ENCODE data around the gene NEURL3.

Gene NEURL3

DNA sequence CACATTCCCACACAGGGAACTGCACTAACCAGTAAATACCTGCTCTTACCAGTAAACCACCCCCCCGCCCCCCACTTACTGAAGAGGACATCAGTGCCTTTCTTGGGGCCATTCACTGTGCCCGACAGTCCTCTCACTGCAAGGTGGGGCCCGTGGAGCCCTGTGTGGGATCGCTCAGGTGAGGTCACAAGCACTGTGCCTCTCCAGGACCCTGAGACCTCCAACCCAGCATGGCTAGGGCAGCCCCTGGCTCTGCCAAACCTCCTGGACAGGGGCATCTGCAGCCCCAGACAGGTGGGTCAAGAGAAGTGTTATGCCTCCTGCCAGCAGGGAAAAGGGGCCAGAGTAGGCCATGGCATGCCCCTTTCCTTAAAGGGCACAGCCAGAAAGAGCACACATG lies 6.7 kb upstream of the NEURL3 start:
- no peaks in the 10 kb centered on the region for H3K27me3 ChIP-seq (ENCODE audit: insufficient read depth, low read depth)
- H3K79me2 ChIP-seq (ENCODE audit: insufficient read depth, low read depth), result no peaks in the 10 kb centered on the region
- TF ChIP-seq, protein P1, sequence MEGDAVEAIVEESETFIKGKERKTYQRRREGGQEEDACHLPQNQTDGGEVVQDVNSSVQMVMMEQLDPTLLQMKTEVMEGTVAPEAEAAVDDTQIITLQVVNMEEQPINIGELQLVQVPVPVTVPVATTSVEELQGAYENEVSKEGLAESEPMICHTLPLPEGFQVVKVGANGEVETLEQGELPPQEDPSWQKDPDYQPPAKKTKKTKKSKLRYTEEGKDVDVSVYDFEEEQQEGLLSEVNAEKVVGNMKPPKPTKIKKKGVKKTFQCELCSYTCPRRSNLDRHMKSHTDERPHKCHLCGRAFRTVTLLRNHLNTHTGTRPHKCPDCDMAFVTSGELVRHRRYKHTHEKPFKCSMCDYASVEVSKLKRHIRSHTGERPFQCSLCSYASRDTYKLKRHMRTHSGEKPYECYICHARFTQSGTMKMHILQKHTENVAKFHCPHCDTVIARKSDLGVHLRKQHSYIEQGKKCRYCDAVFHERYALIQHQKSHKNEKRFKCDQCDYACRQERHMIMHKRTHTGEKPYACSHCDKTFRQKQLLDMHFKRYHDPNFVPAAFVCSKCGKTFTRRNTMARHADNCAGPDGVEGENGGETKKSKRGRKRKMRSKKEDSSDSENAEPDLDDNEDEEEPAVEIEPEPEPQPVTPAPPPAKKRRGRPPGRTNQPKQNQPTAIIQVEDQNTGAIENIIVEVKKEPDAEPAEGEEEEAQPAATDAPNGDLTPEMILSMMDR (conservative IDR thresholded peaks at IDR 0.05; ENCODE audit: low read depth, low read length), result no peak
- no peaks in the 10 kb centered on the region for H3K36me3 ChIP-seq (ENCODE audit: insufficient read depth)
- no peaks in the 10 kb centered on the region for H4K20me1 ChIP-seq (ENCODE audit: insufficient read depth)
- no peak overlapping the region for H2AFZ ChIP-seq (ENCODE audit: low read depth)
- no peak overlapping the region for H3K4me2 ChIP-seq
- H3K4me3 ChIP-seq (IDR thresholded peaks at IDR 0.05; ENCODE audit: insufficient read depth, low read depth, low read length), result no peak overlapping the region
- H3K9ac ChIP-seq, result no peak overlapping the region
- H3K4me1 ChIP-seq (ENCODE audit: low read depth, poor library complexity, severe bottlenecking), result peaks cover 17% of the 10 kb centered on the region
- H3K27ac ChIP-seq, result no peak overlapping the region

DNA sequence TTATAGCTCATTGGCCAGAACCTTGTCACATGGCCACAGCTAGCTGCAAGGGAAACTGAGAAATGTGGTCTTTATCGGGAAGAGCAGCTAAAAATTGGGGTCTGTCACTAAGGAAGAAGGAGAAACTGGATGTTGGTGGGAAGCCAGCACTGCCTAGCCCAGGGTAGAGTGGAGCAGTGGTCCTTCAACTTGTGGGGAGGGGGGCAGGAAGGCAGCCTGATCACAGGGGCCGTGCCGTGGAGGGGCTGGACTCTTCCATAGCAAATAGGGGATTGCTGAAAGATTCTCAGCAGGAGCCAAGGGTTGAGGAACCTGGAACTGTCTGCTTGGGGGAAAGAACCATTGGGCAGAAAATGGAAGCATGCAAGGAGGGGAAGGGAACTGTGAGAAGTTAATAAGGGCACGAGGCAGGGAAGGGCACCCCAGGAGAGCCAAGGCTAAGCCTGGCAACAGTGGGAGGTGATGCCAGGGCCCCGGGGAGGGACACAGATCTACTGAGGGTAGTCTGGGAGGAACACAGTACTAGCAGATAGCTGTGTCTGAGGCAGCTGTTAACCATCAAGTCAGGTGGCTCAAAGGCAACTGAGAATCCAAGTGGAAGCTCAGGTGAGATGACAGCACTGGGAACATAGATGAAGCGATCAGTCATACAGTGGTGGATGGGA lies 5.9 kb upstream of the NEURL3 start:
- H3K79me2 ChIP-seq (ENCODE audit: insufficient read depth, low read depth), result no peaks in the 10 kb centered on the region
- H3K27ac ChIP-seq, result no peak overlapping the region
- no peaks in the 10 kb centered on the region for H3K27me3 ChIP-seq (ENCODE audit: insufficient read depth, low read depth)
- H3K4me2 ChIP-seq, result no peak overlapping the region
- no peak overlapping the region for H3K9ac ChIP-seq
- no peaks in the 10 kb centered on the region for H3K36me3 ChIP-seq (ENCODE audit: insufficient read depth)
- peaks cover 17% of the 10 kb centered on the region for H3K4me1 ChIP-seq (ENCODE audit: low read depth, poor library complexity, severe bottlenecking)
- no peaks in the 10 kb centered on the region for H4K20me1 ChIP-seq (ENCODE audit: insufficient read depth)
- H3K4me3 ChIP-seq (IDR thresholded peaks at IDR 0.05; ENCODE audit: insufficient read depth, low read depth, low read length), result no peak overlapping the region
- TF ChIP-seq, protein P1 (conservative IDR thresholded peaks at IDR 0.05; ENCODE audit: low read depth, low read length), result no peak
- H2AFZ ChIP-seq (ENCODE audit: low read depth), result no peak overlapping the region

DNA sequence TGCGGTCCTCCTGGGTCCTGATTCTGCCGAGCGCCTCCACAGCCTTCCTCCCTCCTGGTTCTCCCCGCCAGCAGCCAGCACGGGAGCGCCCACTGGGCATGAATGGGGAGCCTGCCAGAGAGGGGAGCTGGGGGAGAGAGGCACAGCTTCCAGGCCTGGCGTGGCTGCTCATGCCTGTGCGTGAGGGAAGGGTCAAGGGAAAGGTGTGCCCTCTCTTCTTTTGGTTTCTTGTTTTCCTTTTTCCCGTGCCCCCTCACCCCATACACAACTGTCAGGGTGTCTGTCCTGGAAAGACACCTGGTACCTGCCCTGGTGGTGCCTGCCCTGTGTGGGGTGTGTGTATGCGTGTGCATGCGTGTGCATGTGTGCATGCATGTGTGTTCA lies 4.7 kb upstream of the NEURL3 start:
- TF ChIP-seq, protein P1 (conservative IDR thresholded peaks at IDR 0.05; ENCODE audit: low read depth, low read length), result no peak
- no peaks in the 10 kb centered on the region for H4K20me1 ChIP-seq (ENCODE audit: insufficient read depth)
- no peak overlapping the region for H3K9ac ChIP-seq
- no peaks in the 10 kb centered on the region for H3K79me2 ChIP-seq (ENCODE audit: insufficient read depth, low read depth)
- H2AFZ ChIP-seq (ENCODE audit: low read depth), result peak overlapping the region; percentile 71
- H3K4me3 ChIP-seq (IDR thresholded peaks at IDR 0.05; ENCODE audit: insufficient read depth, low read depth, low read length), result no peak overlapping the region
- H3K27me3 ChIP-seq (ENCODE audit: insufficient read depth, low read depth), result no peaks in the 10 kb centered on the region
- peaks cover 17% of the 10 kb centered on the region for H3K4me1 ChIP-seq (ENCODE audit: low read depth, poor library complexity, severe bottlenecking)
- H3K36me3 ChIP-seq (ENCODE audit: insufficient read depth), result no peaks in the 10 kb centered on the region
- no peak overlapping the region for H3K27ac ChIP-seq
- H3K4me2 ChIP-seq, result peak overlapping the region; percentile 51; the same call in 1 of the 2 replicates

DNA sequence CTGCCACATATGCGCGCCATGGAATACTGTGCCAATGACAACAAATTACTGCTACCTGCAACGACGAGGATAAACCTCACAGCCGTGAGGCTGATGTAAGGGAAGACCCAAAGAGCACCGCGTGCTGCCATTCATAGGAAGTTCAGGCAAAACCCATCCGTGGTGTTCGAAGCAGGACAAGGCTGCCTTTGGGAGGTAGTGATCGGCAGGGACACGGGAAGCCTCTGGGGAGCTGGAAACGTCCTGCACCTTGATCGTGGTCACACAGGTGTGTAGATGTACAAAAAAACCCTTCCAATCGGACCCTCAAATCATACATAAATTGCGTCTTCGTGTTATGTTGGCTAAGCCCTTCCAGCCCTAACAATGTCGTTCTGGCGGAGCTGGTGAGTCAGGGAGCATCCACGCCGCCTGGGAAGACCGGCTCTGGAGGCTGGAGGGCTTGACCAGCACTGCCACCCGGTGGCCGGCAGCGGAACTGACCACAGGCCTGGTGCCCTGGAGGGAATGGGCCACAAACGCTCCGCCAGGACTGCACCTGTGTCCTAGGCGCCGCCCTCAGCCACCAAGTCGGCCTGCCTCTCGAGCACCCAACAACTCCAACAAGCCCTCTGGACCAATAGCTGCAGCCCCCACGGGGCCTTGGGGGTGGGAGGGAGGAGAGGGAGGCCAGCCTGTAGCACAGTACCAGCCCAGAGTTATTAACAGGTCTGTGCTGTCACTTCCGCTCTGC lies 4.1 kb upstream of the NEURL3 start:
- Histone ChIP-seq H3K9ac (no peak overlapping the region), H3K4me3 (IDR thresholded peaks at IDR 0.05; ENCODE audit: insufficient read depth, low read depth, low read length) (no peak overlapping the region), H2AFZ (ENCODE audit: low read depth) (peak overlapping the region; percentile 71), H4K20me1 (ENCODE audit: insufficient read depth) (no peaks in the 10 kb centered on the region), H3K4me2 (peak overlapping the region; percentile 51; the same call in 1 of the 2 replicates), H3K79me2 (ENCODE audit: insufficient read depth, low read depth) (no peaks in the 10 kb centered on the region), H3K36me3 (ENCODE audit: insufficient read depth) (no peaks in the 10 kb centered on the region), H3K27ac (no peak overlapping the region), H3K4me1 (ENCODE audit: low read depth, poor library complexity, severe bottlenecking) (peaks cover 17% of the 10 kb centered on the region), H3K27me3 (ENCODE audit: insufficient read depth, low read depth) (no peaks in the 10 kb centered on the region)
- TF ChIP-seq, protein P1 (conservative IDR thresholded peaks at IDR 0.05; ENCODE audit: low read depth, low read length), result peak; percentile 78

Data from KMS-11 (cell line).